ENCODE measurements around the gene COX6A2.
A peak's percentile ranks its signal among the peaks of the same experiment; 100 is the strongest.

COX6A2 gene

DNA sequence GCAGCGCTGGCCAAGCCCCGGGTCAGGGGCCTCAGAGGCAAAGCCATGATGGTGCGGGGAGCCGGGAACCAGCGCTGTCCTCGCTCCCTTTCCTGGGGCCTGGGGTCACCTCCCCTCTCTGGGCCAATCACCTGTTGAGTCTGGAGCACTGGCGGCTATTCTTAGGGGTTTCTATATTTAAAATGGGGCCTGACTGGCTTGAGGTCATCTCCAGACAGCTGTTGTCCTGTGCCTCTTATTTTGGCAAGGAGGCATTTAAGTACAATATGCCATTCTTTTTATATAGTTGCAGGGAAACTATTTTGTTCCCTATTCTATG is at the start of gene COX6A2:
Gene COX6A2 (minus strand): TSS at position 82 of the 319 bp plus-strand sequence. CDS start 35 bp downstream, at position 47.
- DNase-seq (ENCODE audit: low read depth in 1 of 2, low spot score in 1 of 2), result no peak

DNA sequence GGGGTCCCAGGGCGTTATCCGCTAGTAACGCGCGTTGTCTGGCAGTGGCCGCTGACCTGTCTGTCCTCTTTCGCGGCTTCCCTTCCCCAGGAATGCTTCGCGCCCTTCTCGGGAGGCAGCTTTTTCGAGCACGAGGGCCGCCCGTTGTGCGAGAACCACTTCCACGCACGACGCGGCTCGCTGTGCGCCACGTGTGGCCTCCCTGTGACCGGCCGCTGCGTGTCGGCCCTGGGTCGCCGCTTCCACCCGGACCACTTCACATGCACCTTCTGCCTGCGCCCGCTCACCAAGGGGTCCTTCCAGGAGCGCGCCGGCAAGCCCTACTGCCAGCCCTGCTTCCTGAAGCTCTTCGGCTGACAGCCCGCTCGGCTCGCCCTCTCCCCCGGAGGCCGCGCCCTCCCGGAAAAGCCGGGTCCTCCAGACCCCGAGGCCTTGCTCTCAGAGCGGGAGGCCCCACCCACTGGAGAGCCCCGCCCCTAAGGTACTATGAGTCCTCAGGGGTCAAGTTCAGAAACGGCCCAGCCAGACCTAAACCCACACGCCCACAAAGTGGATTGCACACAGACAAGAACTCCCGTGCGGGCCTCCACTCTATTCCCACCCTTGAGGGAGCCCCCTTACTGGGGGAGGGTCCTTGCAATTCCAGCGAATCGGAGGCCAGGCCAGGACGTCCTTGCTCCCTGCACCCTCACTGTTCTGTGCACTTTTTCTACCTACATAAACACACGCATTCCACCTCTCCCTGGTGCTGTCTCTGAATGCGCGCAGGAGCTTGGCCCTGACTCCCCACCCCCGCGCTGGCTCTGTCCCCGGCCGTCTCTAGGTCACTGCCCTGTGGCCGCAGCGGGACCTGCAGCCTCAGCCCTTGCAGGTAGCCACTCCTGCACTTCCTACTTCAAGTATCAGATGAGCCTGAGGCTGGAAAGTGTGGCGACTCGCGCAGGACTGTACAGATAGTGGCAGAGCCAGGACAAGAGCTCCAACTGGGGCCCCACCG is 49.4 kb upstream of the COX6A2 start:
- no peak for DNase-seq (ENCODE audit: low read depth in 1 of 2, low spot score in 1 of 2)

DNA sequence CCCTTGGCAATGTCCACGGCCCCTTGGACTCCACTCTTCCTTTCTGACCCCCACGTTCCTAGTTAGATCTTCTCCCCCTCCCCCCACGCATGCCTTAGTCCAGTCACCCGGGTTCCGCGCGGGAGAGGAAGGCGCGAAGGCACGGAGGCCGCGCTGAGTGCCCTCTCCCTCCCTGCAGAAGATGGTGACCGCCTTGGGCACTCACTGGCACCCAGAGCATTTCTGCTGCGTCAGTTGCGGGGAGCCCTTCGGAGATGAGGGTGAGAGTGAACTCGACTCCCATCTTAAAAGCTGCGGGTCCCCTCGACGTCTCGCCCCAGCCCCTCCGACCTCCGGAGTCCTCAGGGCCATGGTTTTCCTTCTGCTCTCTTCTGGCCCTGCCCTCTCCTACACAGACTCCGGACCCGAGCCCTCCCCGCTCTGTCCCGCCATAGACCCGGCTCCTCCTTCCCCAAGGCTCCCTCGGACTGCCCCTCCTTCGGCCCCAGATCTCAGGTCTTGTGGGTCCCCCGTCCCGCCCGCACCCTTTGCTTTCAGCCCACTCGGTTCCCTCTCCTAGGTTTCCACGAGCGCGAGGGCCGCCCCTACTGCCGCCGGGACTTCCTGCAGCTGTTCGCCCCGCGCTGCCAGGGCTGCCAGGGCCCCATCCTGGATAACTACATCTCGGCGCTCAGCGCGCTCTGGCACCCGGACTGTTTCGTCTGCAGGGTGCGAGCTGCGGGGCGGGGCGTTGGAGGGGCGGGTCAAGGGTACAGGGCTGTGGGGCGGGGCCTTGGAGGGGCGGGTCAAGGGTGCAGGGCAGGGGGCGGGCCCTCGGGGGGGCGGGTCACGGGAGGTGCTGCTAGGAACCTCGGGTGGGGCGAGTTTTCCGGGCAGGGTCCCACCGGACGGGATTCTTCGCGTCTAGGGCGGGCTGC is 48.4 kb upstream of the COX6A2 start:
- DNase-seq (ENCODE audit: low read depth in 1 of 2, low spot score in 1 of 2), result peak; percentile 77 to 84

GRCh38 chr16:31475946-31476302 is 47.8 kb upstream of the COX6A2 start:
- DNase-seq (ENCODE audit: low read depth in 1 of 2, low spot score in 1 of 2), result no peak

- no peak for DNase-seq (ENCODE audit: low read depth in 1 of 2, low spot score in 1 of 2)
Measured at GRCh38 chr16:31474773-31475738, 46.9 kb upstream of the COX6A2 start.

DNA sequence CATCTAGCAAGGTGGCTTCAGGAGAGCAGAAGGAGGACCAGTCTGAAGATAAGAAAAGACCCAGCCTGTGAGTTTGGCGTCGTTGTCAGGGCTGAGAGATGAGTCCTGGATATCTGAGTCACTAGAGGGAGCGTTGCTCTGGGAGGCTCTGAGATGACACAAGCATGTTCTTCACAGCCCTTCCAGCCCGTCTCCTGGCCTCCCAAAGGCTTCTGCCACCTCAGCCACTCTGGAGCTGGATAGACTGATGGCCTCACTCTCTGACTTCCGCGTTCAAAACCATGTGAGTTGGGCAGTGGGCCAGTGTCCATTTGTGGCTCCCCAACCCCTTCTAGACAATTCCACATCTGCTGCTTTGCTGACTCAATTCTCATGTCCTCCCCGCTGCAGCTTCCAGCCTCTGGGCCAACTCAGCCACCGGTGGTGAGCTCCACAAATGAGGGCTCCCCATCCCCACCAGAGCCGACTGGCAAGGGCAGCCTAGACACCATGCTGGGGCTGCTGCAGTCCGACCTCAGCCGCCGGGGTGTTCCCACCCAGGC is 46.1 kb upstream of the COX6A2 start:
- no peak for DNase-seq (ENCODE audit: low read depth in 1 of 2, low spot score in 1 of 2)

DNA sequence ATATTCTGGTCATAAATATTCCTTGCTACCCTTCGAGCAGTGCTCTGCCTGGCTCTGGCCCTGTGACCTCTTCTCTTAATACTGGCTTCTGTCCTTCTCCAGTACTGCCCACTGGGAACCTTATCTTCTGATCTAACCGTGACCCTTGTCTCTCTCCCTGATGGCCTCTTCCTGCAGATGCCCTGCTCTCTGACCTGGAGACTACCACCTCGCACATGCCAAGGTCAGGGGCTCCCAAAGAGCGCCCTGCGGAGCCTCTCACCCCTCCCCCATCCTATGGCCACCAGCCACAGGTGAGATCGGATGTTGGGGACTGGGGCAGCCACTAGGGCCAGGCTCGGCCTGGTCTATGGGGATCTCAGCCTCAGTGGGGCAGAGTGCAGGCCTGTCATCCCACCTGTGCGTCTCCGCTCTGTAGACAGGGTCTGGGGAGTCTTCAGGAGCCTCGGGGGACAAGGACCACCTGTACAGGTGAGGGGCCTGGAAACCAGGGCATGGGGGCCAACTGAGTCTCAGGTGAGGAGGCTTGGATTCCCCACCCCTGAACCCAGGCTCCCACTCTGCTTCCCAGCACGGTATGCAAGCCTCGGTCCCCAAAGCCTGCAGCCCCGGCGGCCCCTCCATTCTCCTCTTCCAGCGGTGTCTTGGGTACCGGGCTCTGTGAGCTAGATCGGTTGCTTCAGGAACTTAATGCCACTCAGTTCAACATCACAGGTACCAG is 45.3 kb upstream of the COX6A2 start:
- DNase-seq (ENCODE audit: low read depth in 1 of 2, low spot score in 1 of 2), result no peak

DNA sequence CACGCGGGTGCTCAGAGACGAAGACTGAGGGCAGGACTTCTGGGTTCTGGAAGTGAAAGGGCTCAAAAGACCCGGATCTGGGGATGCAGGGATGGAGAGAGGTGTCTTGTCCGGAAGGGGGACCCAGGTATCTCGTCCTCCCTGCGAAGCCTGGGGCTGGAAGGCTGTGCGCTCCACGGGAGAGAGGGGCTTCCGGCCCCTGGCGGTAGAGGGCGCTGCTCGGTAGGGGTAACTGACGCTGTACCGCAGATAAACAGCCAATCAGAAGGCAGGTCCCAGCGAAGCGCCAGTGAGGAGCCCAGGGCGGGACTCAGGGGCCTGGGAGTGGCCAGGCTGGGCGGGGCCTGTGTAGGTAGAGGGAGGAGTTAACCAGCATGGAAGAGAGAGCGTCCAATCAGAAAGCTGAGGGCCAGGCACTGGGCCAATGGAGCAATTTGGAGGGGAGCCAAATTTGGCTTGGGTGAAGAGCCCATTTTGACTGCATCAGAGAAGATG is 44.6 kb upstream of the COX6A2 start:
- no peak for DNase-seq (ENCODE audit: low read depth in 1 of 2, low spot score in 1 of 2)

- no peak for DNase-seq (ENCODE audit: low read depth in 1 of 2, low spot score in 1 of 2)
Measured at GRCh38 chr16:31471875-31472708, 43.9 kb upstream of the COX6A2 start, which contains the start of gene TGFB1I1. Gene TGFB1I1 (plus strand): TSS chr16:31472152. CDS start chr16:31472189, 37 bp downstream.

DNA sequence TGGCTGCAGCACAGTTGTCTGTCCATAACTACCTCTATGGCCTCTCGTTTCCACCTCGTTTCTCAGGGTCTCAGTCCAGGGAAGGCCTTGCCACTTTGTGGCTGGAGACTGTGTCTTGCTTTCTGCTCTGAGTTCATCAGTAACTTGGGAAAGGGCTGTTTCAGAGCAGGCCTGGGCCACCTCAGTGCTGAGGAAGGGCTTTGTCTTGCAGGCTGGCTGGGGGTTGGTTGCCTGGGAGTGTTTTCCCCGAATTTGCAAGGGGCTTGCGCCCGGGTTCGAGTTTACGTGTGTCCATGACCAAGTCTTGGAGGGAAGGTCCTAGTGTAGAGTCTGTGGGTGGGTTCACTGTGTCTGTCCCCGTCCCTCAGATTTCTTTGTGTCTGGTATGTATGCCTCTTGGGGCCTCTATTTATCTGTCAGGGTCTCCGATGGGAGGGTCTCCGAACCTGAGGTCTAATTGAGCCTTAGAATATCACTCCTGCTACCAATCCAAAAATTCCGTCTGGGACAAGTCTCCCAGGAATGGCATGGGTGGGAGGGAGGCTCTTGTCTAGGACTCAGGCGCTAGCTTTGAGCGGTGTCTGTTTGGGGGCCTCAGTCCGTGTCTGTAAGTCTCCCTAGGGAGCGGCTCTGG is 43.2 kb upstream of the COX6A2 start:
- DNase-seq (ENCODE audit: low read depth in 1 of 2, low spot score in 1 of 2), result no peak

GRCh38 chr16:31470615-31471014 is 42.5 kb upstream of the COX6A2 start:
- DNase-seq (ENCODE audit: low read depth in 1 of 2, low spot score in 1 of 2), result no peak

DNA sequence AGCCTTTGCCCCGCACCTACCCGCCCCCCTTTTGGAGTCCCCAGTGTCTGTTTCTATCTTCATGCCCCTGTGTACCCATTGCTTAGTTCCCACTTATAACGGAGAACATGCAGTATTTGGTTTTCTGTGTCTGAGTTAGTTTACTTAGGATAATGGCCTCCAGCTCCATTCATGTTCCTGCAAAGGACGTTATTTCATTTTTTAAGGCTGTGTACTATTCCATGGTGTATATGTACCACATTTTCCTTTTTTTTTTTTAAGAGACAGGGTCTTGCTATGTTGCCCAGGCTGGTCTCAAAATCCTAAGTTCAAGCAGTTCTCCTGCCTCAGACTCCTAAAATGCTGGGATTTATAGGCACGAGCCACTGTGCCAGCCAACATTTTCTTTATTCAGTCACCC is 39.7 kb upstream of the COX6A2 start:
- DNase-seq (ENCODE audit: low read depth in 1 of 2, low spot score in 1 of 2), result no peak

GRCh38 chr16:31467151-31467773 is 39.1 kb upstream of the COX6A2 start:
- no peak for DNase-seq (ENCODE audit: low read depth in 1 of 2, low spot score in 1 of 2)

- no peak for DNase-seq (ENCODE audit: low read depth in 1 of 2, low spot score in 1 of 2)
Measured at GRCh38 chr16:31466381-31466841, 38.3 kb upstream of the COX6A2 start.

DNA sequence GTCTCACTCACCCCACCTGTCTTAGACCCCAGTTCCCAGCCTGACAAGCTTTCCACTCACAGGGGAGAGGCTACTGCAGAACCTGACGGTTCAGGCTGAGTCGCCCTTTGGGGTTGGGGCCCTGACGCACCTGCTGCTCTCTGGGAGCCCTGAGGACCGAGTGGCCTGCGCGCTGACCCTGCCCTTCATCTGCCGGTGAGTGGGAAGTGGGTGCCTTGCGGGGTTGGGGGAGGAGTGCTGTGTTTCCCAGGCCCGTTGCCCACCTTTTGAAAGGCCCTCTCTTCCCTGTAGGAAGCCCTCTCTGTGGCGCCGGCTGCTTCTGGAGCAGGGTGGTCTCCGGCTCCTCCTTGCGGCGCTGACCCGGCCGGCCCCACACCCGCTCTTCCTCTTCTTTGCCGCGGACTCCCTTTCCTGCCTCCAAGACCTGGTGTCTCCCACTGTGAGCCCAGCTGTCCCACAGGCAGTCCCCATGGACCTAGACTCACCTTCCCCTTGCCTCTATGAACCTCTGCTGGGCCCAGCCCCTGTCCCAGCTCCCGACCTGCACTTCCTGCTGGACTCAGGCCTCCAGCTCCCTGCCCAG is 37.7 kb upstream of the COX6A2 start:
- DNase-seq (ENCODE audit: low read depth in 1 of 2, low spot score in 1 of 2), result no peak

DNA sequence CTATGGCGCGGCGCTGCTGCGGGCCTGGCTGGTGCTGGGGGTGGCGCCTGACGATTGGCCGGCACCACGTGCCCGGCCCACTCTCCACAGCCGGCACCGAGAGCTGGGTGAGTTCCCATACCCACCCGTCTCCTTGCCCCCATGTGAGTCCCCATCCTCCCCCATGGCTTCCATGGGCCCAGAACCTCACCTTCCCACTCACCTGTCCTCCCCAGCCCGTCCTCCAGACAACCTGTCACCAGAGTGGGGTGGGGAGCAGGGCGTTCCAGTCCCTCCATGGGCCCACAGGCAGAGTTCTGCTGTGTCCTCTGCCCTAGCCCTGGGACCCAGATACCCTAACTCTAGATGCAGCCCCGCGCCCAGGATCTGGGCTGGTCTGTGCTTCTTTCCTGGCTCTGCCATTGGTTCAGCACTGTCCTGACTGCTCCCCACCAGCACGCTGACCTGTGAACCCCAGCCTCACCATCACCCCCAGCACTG is 36.7 kb upstream of the COX6A2 start:
- no peak for DNase-seq (ENCODE audit: low read depth in 1 of 2, low spot score in 1 of 2)

DNA sequence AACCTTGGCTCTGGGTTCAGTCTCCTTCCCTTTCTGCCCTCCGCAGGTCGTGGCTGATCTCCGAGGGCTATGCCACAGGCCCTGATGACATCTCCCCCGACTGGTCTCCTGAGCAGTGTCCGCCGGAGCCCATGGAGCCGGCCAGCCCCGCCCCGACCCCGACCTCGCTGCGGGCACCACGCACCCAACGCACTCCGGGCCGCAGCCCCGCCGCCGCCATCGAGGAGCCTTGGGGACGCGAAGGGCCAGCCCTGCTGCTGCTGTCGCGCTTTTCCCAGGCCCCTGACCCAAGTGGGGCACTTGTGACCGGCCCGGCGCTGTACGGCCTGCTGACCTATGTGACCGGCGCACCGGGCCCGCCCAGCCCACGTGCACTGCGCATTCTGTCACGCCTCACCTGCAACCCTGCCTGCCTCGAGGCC is 36.2 kb upstream of the COX6A2 start:
- DNase-seq (ENCODE audit: low read depth in 1 of 2, low spot score in 1 of 2), result no peak
